ACHN (cell line): ENCODE results near the gene GET4.
A peak's percentile ranks its signal among the peaks of the same experiment; 100 is the strongest.

Experiments used
- DNase-seq: peaks from one replicate; pipeline ENCODE4 v3.0.0-alpha.2; 2015
- in situ Hi-C: cut with HindIII; loops from 2 replicates; pipeline ENCODE4 v1.10.0; 2017; ENCODE audit warnings: low sequenced_read_pairs, low pct_ligation_motif_present, low pct_unique_long_range_greater_than_20kb

Gene GET4

DNA sequence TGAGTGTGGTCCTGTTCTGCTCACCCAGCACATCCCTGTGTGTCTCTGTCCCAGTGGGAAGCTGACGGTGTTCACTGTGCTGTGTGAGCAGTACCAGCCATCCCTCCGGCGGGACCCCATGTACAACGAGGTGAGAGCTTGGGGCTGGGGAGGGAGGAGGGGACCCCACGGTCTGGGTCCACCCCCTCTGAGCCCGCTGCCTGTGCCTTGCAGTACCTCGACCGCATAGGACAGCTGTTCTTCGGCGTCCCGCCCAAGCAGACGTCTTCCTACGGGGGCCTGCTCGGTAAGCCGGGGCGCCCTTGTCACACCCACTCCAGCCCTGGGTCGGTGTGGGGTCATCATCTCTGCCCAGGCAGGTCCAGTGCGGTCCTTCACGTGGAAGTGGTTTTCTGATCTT lies 17.3 kb downstream of the GET4 start:
- no peak for DNase-seq
- in situ Hi-C loops, result no loop called here

DNA sequence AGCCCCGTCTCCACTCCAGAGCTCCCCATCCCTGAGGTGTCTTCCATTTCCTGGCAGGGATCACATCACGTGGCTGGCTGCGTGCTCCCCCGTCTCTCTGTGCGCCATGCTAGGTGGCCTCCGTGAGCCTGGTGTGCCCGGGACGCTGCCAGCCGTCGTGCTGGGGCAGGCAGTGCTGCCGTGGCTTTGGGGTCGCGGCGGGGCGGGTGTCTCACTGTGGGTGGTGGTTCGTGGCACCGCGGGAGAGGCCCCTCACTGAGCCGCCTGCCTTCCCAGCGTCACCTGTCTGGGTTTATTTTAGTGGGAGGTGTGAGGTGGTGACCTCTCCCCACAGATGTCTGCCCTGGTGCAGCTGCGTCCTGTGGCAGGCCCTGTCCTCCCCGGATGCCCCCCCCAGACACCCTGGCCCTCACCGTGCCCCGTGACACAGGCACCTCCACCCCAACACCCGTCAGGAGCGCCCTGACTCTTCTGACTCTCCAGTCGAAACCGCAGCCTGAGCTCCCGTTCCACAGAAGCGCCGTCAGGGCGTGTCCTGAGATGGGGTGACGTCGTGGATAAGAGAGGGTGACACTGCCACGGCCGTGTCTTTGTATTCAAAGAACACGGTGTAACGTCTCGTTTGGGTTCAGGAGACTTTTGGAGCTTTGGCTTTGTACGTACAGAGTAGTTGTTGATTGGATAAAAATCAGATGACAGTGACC lies 18.0 kb downstream of the GET4 start:
- DNase-seq, result no peak
- in situ Hi-C loops, result no loop called here

DNA sequence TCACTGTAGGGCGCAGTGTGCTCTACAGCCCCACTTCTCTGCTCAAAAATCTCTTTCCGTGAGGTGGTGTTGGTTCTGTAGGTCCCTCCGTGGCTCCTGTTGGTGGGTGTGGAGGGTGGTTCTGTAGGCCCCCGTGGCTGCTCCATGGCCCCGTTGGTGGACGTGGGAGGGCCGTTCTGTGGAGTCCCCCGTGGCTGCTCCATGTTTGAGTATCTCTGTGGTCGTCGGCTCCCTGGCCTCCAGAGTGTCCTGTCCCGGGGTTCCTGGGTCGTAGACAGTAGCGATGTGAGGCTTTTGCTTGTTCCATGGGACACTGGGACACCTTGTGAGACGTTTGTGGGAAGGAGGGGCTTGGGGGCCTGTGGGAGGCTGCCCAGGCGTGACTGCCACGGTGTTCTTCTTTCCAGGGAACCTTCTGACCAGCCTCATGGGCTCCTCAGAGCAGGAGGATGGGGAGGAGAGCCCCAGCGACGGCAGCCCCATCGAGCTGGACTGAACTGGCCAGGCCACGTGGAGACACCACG lies 18.6 kb downstream of the GET4 start:
- no peak for DNase-seq
- in situ Hi-C loops, result no loop called here

DNA sequence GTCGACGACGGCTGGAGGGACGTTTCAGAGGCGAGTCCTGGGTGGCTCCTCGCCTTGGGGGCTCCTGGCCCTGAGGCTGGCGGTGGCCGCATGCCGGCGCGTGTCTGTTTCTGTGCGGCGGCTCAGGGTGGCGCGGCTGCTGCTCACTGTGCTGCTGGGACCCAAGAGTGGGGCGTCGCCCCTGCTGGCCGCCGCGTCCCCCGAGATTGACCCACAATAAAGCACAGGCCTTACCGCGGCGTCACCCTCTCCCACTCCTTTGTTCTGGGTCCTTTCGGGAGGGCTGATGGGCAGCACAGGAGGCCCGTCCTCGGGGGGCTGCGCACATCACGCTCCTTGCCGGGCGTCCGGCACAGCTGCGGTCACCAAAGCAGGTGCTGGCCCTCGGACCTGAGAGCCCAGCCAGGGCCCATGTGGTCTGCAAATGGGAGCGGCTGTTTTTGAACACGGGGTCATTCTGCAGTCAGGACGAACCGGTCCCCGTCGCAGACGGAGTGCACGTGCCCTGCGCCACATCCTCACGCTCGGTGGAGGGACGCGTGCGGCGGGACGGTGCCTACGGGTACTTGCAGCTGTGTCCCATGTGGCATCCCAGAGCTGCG lies 19.2 kb downstream of the GET4 start:
- no peak for DNase-seq
- in situ Hi-C loops, result no loop called here

DNA sequence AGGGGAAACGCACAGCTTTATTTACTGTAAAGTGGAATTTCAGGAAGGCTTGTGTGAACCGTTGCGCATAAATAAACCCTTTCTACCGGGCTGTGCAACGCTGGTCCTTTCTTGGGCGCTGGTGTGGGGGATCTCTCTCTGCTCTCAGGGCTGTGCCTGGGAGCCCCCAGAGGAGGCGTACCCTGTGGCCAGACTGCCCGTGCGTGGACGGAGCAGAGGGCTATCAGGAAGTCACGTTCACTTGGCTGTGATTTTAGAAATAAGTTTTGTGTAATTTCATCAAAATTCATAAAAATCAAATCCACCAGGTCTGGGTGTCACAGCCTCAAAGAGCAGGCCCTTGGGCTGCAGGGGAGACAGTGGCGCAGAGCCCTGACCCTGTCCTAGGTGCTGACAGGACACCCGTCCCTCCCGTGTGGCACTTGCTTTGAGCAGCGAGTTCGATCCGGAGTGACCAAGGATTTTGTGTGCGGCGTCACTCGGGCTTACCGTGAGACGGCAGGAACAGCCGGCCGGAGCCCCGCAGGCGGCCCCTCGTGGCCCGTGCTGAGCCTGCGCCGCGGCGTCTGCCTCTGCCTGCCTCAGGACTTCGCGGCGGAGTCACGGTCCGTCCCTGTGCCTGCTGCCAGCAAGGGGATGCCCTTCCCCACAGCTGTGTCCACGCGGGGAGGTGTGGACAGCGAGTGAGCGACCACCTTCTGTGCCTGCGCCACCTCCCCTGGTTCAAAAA lies 20.2 kb downstream of the GET4 start:
- DNase-seq, result no peak
- in situ Hi-C loops, result no loop called here

DNA sequence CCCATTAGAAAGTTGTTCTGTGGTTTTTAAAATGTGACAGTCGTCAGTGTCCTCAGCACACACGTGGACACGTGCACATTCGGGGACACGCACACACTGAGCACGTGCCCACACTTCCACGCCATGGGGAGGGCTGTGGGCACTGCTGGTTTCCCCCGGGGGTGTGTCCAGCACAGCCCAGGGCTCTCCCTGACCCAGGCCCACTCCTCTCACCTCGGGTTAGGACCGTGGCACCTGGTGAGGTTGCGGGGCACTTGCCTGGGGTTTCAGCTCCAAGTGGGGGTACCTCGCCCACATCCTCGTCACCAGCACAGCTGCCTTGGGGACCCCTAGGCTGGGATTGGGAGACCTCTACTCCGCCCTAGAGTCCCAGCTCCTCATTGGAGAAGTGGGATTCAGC lies 20.7 kb downstream of the GET4 start:
- DNase-seq, result no peak

DNA sequence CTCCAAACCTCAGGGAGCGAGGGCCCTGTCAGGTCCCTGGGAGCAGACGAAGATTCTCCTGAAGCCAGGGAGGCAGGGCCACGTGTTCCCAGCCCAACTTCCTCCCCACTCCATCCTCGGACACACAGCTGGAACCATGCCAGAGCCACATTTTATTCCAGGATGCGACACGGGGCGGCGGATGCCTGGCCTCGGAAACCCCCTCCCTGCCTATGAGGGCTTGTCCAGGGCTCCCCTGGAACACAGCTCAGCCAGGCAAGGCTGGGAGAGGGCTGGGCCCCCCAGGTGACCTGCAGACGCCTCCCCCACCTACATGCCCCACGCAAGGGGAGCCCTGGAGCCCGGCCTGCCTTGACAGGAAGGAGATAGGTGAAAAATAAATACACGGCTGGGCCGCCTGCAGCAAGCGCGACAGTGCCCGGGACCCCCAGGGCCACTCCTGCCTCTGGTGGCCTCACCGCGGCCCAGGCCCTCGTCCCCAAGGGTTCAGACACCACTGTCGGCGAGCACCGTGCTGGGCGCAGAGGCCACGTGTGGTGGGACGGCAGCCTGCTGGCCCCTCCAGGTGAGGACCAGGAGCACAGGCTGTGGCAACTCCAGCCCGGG lies 21.5 kb downstream of the GET4 start:
- in situ Hi-C loops, result no loop called here

More for the DNA sequence above, 20.7 kb downstream of the GET4 start:
- in situ Hi-C loops, result no loop called here

DNA sequence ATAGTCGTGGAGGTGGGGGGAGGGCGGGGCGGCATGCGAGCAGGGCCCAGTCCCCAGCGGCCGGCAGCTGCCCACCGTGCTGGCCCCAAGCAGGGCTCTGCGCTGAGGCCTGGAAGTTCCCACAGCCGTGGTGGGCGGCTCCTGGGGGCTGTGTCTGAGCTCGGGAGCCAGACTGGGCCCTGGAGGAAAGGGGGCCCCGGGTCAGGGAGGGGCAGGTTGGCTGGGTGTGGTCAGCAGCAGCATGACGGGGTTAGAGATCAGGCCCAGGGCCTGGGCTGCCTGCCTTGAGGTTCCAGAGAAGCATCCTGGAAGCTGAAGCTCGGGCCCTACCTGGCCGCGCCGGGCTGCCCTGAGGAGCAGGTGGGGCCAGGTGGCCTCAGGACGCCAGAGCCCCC lies 22.1 kb downstream of the GET4 start:
- no peak for DNase-seq
- in situ Hi-C loops, result no loop called here

More for the DNA sequence above, 21.5 kb downstream of the GET4 start:
- no peak for DNase-seq

DNA sequence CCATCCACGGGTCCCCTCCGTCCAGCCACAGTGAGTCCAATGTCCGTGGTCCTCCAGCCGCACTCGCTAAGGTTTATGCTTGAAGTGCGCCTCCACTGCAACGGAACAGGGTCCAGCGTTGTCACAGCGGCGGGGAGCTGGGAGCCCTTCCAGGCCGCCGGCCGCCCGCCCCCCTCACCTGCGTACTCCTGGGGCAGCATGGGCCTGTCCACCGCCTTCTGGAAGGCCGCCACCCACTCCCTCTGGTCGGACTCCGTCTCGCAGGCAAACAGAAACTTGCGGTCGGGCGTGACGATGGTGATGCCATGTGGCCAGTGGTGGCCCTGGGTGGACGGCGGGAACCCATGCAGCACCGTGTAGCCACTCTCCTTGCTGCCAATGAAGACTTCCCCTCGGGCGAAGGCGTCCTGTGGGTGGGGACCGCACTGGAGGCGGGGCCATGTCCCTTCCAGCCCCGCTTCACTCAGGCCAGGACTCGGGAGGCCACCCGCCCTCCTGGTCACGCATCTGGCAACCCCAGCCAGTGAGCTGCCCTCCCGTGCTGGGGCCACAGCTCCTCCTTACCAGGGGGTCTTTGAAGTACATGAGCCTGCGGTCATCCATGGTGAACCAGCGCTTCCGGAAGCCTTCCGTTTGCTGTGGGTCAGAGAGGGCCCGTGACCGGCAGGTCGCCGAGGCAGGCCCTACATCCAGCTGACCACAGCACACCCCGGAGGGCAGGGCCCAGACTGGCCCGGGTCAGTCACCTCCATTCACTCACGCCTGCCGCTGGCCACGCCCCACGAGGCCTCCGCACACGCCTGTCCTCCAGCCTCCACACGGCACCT lies 22.7 kb downstream of the GET4 start:
- no peak for DNase-seq
- in situ Hi-C loops, result no loop called here

DNA sequence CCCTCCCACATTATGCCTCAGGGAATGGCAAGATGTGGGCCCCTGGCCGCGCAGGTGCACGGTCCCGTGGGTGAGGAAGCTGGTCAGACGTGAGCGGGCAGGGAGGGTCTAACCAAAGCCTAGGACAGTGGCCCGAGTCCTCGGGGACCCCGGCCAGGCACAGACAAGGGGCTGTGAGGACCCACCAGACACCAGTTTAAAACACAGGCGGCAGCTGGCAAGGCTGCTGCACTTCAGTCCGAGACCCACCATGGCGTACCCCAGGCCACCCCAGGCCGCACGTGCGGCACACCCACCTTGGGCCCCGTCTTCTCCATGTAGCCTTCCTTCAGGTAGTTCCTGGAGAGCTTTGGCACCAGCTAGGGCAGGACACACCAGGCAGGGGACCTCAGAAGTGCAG lies 23.5 kb downstream of the GET4 start:
- in situ Hi-C loops, result no loop called here
- DNase-seq, result no peak

DNA sequence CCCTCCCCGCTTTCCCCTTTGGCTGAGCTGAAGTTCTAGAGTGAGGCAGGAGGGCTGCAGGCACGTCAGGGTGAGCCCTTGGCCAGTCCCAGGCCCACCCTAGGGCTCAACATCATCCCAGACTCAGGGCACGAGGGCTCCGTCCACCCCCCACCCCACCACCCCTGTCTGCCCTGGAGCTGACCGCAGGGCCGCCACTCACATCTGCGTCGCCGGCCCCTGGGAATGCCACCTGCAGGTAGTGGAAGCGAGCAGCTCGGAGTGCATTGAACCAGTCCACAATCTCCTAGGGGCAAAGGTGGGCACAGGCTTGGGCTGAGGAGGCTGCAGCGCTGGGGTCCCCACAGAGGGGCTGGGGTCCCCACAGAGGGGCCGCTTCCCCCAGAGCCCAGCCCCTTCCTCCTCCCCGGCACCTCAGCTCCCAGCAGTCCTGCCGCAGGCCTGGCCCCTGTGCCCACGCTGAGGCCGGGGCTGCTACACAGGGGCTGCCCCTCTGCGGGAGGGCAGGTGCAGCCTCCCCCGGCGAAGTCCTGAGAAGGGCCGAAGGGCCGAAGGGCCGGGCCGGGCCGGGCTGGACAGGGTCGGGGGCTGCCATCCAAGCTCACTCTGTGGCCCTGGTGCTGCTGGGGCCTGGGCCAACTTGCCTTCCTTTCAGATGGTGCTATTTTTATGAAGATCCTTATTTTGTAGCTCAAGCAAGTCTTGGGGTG lies 24.1 kb downstream of the GET4 start:
- DNase-seq, result no peak
- in situ Hi-C loops, result no loop called here

DNA sequence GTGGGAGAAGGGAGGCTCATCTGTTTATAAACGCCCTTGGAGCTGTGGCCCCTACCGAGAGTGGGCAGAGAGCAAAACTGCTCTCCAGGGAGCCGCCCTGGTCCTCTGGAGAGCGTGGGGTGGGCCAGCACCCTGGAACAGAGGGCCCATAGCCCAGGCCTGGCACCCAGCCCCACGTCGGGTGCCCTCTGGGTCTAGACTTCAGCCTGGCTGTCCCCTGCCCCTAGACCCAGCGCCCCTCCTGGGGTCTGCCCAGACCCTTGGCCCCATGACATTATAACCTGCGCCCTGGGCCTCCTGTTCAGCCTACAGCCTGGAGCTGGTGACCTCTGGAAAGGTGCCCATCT lies 24.7 kb downstream of the GET4 start:
- DNase-seq, result no peak
- in situ Hi-C loops, result no loop called here

DNA sequence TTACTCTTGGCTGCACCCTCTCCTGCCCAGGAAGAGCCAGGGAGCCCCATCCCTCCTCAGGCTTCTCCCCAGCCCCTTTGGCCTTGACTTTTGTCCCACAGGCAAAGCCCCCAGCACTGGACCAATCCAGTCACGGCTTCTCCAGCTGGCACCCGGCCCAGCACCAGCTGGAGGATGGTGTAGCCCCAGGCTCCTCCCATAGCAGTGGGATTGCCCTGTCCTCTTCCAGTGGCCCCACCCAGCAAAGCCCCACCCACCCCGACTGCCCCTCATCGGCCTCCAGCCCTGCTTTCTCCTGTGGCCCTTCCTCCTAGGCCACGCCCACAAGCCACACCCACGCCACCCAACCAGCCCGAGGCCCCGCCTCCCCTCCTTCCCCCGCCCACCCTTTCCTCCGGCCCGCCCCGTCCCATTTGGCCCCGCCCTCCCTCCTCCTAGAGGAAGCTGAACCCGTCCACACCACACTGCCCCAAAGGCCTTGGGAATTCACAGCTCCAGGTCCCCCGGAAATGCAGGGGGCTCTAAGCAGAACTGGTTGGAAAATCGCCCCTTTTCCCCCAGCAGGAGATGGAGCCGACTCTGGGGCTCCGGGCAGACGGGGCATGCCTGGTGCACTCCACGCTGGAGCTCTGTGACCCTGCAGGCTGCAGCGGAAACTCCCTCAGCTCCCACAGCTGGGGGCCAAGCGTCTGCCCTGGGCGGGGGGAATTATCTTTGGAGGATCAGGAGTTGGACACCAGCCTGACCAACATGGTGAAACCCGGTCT lies 25.2 kb downstream of the GET4 start:
- in situ Hi-C loops, result no loop called here
- peak; percentile 97 for DNase-seq

DNA sequence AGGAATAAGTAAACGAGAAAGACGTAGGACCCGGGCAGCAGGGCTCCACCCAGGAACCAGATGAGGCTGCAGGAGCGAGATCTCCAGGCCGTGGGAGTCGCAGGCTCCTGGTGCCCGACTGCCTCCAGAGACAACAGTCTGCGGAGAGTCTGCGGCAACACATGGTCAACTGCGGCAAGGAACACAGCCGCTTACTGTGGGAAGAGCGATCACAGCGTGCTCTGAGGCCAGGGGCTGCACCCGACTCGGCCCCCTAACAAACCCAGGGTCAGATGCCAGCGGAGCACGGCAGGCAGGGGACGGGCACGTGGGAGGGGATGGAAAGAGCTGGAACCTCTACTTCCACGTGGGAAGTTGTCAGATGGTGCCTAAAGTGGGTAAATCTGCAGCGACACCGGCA lies 26.6 kb downstream of the GET4 start:
- in situ Hi-C loops, result no loop called here
- no peak for DNase-seq

DNA sequence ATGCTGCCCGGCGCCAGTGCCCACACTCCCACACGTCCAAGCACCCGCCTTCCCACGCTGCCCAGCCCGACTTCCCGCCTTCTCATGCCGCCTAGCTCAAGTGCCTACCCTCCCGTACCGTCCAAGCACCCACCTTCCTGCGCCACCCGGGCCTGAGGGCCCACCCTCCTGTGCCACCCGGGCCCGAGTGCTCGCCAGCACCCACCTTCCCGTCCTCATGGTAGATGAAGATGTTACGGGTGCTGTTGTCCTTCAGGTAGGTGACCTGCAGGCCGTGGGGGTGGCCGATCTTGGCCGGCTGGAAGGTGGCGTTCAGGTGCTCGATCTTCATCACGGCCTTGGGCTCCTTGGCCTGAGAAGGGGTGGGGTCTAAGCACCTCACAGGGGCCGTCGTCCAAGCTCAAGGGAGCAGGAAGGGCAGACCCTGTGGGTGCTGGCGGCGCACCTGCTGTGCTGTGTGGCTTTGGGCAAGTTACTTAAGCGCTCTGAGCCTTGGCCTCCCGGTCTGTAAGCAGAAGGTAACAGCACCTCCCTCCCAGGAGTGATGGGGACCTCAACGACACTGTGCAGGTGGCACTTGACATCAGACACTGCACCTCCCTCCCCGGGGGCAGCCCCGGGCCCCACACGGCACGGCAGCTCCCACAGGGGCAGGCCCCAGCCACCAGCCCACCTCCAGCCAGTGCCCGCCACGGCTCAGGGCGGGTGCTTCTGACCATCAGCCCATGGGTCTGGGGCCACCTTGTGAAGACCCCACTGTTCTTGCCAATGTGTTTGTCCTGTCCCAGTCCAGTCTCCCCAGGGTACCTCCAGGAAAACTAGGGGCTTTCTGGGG lies 27.8 kb downstream of the GET4 start:
- in situ Hi-C loops, result no loop called here
- no peak for DNase-seq

DNA sequence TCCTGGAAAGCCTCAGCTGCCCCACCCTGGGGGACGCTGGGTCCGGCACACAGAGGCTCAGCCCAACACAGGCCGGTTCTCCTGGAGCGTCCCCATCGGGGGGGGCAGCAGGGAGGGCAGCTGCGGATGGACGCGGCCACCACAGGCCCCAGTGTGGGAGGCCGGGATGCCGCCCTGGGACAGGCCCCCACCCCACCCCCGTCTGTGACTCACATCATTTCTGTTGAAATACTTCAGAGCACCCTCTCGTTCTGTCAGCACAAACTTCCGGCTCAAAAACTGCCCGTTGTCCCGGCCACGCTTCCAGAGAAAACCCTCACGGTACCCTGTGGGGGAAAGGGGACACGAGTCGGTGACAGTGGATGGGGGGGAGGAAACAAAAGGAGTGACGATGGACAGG lies 28.5 kb downstream of the GET4 start:
- peak; percentile 56 for DNase-seq
- in situ Hi-C loops, result no loop called here

DNA sequence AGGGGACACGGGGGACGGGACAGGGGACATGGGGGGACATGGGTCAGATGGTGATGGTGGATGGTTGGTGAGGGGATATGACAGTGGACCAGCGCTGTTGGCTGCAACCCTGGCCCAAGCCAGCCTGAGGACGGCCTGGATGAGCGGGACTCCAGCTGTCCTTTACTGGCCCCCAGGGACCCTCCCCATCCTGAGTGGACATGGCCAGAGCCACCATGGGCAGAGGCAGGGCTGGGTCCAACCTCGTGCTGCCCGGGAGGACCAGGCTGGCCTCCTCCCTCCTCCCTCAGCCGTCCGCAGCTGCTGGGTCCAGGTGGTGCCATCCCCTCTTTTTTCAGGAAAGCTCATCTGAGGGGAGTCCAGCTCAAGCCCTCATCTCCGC lies 30.4 kb downstream of the GET4 start:
- DNase-seq, result no peak
- in situ Hi-C loops, result no loop called here
